Raji (cell line): ENCODE results near the gene AIFM3.

Source experiments
- POLR2A ChIP-seq: IDR thresholded peaks from 2 replicates; pipeline ENCODE4 v1.6.1; 2011; ENCODE audit warnings: low read depth, low read length, control low read depth; ENCODE audit not compliant: insufficient read depth

The AIFM3 gene

DNA sequence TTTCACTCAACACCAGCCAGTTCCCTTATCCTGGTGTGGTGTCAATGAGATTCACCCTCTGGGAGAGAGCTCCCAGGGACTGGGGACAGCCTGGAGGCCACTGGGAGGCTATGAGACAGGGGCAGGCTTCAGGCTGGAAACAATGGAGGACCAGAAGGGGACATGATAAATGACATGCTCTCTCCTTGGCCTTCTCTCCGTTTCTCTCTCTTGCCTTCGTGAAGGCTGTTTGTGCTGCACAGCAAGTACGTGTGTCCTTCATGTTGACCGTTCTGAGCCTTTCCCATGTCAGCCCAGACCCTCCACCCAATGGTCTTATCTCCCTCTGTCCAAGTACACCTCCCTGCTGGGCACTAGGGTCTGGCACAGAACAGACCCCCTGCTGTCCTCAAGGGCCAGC is 13.5 kb downstream of the AIFM3 start:
- TF ChIP-seq POLR2A, result peak; percentile 14; the same call in 1 of the 2 replicates

DNA sequence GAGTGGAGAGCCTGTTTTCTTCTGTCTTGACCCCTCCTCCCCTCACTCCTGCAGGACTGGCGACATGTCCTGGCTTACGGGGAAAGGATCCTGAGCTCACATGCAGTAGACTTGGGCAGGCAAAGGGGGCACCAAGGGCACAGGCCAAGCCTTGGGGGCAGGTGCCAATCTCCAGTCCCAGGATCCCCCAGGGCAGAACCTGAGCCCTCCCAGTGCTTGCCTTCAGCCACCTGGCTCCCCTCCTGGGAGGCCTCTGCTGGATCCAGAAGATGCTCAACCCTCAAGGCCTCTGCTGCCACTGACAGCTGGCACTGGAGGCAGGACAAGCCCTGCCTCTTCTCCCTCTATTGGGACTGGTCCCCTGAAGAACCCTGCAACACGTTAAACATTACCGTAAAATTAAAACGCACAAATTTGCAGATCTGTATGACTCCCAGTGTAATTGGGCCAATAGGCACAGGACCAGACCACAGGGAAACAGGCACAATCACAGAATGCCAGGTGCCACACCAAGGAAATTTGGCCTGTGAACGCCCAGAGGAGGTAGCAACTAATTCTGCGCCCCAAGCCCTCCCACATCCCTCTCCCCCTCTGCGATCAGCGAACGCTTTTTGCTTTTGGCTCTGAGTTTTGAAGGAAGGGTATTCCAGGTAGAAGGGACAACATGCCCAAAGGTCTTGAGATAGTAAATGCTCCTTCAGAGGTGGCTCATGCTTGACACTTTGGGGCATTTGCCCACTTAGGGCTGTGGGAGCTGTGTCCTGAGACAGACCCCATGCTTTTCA is 14.1 kb downstream of the AIFM3 start:
- TF ChIP-seq POLR2A, result no peak

DNA sequence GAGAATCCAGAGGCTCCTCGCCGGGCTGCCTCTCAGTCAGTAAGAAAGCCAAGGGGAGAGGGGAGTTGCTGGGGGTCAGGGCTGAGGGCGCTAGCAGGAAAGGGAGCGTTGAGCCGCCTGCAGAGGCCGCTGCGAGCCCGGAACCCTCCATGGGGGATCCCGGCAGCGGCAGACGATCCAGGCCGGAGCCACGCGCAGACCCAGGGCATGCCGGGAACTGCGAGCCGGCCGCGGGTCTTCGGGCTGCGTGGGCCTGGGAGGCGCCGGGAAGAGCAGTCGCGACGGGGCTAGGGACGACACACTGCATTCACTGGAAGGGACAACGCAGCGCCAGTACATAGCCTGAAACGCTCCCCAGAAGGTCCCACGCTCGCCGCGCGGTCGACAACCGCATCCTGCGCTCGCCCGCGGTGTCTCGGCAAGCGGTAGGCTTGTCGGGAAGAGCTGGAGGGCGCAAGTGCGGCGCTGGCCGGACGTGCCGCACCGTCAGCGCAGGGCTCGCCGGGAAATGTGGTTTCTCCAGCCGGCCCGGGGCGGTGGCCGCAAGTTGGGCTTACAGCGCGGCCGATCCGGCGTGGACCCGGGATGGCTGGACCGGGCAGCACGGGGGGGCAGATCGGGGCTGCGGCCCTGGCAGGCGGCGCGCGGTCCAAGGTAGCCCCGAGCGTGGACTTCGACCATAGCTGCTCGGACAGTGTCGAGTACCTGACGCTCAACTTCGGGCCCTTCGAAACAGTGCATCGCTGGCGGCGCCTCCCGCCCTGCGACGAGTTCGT is 14.9 kb downstream of the AIFM3 start, which contains the start of gene LZTR1:
LZTR1 (plus strand) TSS at position 511 of the 776 bp plus-strand sequence; CDS start at position 586, 75 bp downstream.
- peak; percentile 100 for TF ChIP-seq POLR2A

DNA sequence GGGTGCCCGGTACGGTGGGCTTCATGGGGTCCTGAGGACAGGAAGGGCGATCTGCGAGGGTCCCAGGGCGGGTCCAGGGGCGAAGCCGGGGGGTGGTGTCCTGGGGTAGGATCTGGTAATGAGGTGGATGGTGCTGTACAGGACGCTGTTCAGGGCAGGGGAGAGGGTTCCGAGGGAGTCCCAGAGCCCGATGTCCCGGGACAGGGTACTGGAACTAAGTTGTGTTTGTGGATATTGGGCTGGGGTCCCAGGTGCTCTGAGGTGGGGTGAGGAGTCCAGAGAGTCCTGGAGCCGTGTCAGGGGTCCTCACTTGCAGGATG is 15.5 kb downstream of the AIFM3 start:
- no peak for TF ChIP-seq POLR2A

DNA sequence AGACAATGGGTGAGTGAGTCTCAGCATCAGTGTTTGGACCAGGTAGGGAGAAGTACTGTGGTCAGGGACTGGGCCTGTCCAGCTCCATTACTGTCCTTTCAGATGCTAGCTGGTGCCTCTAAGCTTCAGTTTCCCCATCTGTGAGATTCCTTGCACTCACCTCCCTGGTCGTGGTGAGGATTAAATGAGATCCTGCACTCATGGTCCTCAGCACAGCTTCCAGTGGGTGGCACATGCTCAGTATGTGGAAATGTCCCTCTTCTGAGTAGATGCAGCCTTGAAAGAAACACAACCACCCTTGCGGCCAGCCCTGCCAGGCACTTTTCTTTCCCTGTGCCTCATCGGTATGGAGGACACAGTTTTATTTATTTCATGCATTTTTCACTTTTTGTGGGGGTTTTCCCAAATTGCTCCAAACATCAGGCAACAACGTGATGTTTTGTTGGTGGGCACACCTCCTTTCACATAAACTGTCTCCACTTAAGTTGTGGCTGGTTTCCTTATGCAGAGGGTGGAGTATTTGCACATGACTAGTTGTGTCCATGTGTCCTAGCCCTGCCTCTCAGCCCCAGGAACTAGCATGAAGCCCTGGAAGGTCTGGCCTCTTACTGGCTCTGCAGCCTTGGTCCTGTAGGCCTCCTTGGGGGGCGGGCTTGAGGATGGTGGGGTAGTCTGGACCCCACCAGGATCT is 16.2 kb downstream of the AIFM3 start:
- TF ChIP-seq POLR2A, result no peak

DNA sequence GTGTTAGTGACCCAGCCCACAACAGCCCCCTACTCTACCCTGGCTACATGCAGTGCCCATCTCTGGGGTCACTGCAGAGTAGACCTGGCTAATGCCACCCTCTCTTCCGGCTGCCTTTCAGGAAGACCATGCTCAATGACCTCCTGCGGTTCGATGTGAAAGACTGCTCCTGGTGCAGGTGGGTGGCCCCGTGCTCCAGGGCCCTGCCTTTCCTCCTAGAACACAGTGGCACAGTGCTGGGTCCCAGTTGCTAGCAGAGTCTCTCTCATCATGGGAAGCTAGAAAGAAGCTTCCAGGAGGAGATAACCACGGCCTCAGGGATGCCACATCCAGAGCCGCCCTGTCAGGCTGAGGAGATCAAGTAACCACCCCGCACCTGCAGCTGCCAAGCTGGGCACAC is 18.7 kb downstream of the AIFM3 start:
- no peak for TF ChIP-seq POLR2A

DNA sequence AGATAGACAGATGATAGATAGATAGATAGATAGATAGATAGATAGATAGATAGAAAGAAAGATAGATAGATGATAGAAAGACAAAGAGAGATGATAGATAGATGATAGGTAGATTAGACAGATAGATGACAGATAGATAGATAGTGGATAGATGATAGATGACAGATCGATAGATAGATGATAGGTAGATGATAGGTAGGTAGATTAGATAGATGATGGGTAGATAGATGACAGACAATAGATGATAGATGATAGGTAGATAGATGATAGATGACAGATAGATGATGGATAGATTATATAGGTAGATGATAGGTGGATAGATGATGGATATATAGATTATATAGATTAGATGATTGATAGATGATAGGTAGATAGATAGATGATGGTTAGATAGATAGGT is 19.3 kb downstream of the AIFM3 start:
- no peak for TF ChIP-seq POLR2A

DNA sequence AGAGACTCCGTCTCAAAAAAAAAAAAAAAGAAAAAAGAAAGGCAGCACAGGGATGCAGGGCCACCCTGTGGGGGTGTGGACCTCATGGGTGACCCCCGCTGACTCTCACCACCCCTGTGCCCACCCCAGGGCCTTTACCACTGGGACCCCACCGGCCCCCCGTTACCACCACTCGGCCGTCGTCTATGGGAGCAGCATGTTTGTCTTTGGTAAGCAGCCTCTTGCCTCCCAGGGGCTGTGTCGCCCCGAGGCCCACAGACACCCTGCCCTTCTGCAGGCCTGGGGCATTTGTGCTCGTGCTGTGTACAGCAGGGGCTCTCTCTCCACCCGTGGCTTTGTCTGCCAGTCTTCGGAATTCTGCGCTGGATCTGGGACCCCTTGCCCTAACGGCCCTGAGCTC is 20.3 kb downstream of the AIFM3 start:
- TF ChIP-seq POLR2A, result no peak

DNA sequence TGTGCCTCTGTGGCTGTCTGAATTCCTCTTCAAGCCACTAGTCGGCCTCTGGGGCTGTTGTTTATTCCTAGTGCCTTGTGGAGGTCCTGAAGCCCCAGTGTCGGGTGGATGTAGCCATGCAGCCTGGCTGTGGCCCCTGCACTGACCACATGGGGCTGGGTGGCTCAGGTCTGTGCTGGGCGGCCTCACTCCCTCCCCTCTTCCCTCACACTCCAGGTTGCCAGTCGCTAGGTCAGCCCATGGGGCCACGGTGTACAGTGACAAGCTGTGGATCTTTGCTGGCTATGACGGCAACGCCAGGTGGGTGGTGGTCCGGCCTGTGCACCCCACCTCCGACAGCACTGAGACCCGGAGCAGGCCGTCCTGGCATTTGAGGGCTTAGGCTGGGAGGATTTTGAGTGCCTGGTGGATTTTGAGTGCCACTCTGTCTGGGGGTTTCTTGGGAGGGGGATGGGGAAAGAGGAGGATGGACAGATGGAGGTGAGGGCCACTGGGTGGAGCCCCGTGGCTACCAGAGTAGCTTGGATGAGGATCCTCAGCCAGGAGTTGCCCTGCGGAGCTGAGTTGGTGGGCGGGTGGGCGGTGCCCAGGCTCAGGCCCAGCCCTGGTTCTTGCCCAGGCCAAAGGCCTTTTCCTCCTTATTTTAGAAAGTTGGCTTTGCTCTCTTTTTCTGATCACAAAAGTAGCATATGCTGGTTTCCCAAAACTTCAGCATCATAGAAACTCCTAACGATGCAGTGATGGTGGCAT is 21.7 kb downstream of the AIFM3 start:
- no peak for TF ChIP-seq POLR2A

DNA sequence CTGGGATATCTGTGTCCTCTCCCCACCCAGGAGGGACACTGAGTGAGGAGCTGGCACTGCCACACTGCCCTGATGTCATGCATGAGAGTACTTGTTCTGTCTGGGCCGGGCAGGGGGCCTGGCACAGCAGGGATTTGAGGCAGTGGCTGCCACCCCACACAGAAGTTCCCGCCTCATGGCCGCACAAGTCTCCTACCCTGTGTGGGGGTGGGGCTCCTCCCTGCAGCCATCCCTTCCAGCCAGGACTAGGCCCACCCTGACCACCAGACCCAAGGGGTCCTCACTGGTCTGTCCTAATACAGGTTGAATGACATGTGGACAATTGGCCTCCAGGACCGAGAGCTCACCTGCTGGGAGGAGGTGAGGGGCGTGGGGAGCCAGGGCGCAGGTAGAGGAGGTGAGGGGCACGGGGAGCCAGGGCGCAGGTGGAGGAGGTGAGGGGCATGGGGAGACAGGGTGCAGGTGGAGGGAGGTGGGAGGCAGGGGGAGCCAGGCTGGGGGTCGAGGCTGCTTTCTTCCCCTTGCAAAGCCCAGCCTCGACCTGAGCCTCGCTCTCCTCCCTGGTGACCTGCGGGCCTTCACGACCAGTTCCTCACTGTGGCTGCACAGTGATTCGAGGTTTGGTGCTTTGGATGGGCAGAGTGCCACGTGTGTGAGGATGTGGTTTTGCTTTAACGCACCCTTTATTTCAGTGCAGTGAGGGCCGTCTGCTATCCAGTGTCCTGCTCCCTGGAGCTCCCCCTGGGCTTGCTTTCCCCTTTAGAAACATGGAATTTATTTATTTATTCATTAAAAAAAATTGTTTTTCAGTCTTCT is 22.5 kb downstream of the AIFM3 start:
- no peak for TF ChIP-seq POLR2A

DNA sequence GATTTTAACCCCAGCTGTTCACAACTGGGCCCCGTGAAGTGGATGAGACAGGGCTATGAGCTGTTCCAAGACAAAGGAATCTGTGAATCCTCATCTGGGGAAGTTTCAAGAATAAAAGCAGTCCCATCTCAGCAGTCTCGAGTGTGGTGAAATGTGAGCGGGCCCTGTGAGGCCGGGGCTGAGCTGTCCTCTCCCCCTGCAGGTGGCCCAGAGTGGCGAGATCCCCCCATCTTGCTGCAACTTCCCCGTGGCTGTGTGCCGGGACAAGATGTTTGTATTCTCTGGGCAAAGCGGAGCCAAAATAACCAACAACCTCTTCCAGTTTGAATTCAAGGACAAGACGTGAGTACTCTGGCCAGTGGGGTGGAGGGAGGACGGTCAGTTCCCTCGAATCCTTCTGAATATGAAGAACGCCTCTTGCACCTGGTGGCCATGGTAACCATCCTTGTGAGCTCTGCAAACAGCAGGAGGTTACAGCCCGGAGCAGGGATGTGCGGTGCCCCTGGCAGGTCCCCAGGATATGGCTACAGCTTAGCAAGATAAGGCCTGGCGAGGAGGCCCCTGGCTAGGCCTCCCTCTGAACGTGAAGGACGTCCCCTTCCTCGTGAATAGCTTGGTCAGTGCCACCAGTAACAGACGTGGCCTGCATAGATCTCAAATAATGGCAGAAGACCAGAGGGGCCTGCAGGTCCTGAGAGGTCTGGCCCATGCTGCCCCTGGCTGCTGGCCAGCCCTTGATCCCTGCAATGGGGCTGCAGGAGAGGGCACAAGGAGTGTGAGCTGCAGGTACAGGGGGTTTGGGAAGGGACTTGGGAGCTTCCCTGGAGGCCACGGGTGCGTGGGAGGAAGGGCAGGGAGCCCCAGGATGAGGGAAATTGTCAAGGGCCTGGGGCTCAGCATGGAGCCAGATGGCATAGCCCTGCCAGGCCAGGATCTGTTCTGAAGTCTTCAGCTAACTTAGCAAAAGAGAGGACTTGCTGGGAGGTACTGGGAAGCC is 23.4 kb downstream of the AIFM3 start:
- TF ChIP-seq POLR2A, result no peak

DNA sequence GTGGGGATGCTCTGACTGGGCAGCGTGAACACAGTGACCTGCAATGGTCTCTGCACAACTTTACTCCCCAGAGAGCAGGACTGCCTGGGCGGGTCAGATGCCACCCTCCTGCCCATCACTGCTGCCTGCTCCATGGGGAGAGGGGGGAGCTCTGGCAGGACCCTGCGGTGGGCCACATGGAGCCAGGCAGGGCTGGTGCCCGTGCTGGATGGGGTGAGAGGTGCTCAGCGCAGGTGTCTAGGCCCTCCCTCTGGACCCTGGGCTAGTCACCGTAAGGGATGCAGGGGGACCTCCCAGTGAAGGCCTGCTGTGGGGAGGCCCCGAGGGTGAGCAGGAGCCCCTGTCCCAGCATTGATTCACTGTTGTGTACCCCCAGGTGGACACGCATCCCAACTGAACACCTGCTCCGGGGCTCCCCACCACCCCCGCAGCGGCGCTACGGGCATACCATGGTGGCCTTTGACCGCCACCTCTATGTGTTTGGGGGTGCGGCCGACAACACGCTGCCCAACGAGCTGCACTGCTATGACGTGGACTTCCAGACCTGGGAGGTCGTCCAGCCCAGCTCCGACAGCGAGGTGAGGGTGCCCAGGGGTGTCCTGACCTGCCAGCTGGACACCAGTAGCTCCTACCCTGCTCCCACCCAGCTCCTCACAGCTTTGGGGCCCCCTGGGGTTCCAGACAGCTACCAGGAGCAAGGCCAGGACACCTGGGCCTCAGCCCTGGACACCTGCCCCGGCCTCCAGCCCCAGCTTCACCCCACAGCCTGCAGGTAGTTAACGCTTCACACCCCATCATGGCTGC is 24.4 kb downstream of the AIFM3 start:
- no peak for TF ChIP-seq POLR2A

DNA sequence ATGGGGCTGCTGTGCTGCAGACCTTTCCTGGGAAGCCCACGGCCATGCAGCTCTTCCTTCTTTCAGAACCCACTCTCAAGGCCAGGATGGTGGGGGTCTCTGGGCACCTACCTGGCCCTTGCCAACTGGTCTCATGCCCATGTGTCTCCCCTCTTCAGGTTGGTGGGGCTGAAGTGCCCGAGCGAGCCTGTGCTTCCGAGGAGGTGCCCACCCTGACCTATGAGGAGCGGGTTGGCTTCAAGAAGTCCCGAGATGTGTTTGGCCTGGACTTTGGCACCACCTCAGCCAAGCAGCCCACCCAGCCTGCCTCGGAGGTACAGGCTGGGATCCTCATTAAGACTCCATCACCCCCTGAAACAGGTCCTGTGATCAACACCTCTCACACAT is 25.0 kb downstream of the AIFM3 start:
- no peak for TF ChIP-seq POLR2A
